ENCODE measurements around the gene LRRK2.

DNA sequence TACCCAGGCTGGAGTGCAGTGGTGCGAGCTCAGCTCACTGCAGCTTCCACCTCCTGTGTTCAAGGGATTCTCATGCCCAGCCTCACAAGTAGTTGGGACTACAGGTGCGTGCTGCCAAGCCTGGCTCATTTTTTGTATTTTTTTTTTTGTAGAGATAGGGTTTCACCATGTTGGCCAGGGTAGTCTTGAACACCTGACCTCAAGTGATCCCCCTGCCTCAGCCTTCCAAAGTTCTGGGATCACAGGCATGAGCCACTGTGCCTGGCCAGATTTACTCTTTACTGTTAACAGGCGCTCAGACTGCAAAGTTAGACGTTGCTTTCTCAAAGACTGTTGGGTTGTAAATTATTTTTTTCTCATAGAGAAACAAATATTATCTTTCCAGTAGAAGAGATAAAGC lies 46.1 kb upstream of the LRRK2 start:
- TF ChIP-seq, protein P1, sequence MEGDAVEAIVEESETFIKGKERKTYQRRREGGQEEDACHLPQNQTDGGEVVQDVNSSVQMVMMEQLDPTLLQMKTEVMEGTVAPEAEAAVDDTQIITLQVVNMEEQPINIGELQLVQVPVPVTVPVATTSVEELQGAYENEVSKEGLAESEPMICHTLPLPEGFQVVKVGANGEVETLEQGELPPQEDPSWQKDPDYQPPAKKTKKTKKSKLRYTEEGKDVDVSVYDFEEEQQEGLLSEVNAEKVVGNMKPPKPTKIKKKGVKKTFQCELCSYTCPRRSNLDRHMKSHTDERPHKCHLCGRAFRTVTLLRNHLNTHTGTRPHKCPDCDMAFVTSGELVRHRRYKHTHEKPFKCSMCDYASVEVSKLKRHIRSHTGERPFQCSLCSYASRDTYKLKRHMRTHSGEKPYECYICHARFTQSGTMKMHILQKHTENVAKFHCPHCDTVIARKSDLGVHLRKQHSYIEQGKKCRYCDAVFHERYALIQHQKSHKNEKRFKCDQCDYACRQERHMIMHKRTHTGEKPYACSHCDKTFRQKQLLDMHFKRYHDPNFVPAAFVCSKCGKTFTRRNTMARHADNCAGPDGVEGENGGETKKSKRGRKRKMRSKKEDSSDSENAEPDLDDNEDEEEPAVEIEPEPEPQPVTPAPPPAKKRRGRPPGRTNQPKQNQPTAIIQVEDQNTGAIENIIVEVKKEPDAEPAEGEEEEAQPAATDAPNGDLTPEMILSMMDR (IDR thresholded peaks at IDR 0.05; ENCODE audit: low read depth, low read length, poor library complexity, severe bottlenecking): no peak
- no peak for TF ChIP-seq EZH2phosphoT487 (IDR thresholded peaks at IDR 0.05; ENCODE audit: borderline replicate concordance, low read length)
